Measurements from ENCODE around the gene HSPE1. TPM values are rescaled to one million over a fixed set of nuclear protein-coding genes. Genes with fewer than 3 reads are reported as not detected.
A peak's percentile ranks its signal among the peaks of the same experiment; 100 is the strongest.
"Not testable (repeated sequence)": the region's sequence is repeated elsewhere in the genome, so short reads cannot be mapped to it uniquely, and the experiment has no call there.

Gene HSPE1
- 328 and 363 TPM in 2 replicates for total RNA-seq (2014; rRNA removed; shearing (Covaris generic))

DNA sequence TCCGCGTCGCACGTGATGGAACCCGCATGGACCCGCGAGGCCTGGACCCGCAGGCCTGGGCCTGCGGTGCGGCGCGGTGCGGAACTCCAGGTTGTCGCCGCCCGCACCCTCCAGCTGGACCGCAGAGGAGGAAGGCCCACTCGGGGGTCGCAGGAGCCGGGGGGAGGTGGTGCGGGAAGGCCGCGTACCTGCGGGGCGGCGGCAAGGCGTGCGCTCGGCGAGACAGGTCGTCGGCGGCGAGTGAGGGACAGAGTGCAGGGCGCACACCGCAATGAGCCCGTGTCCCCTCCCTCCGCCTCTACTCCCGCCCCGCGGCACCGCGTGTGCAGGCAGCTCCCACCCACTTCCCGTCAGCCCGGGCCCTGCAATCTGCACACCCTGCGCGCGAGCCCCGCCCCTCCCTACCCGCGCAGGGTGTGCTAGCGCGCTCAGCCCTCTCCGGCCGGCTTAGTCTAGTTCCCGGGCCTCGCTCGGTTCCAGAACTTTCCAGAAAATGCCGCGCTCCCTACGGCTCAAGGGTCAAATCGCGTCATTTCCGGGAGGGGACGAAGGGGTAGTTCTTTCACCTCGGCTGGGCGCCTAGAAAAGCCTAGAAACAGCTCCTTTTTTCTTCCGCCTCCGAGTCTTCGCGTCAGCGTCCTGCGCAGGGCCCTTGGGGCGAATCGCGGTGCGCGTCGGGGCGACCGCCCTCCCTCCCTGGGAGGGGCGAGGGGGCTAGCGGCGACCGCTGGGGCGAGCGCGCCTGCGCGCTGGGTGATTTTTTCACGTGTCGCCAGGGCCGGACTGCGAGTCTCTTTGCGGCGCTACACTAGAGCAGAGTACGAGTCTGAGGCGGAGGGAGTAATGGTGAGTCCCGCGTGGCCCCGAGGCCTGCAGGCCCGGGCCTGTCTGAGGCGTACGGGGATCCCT is at the start of gene HSPE1, which contains the start of gene HSPD1:
TSS of gene HSPE1 (plus strand) at position 786 of the 909 bp plus-strand sequence. CDS start at position 844, 58 bp downstream.
TSS of gene HSPD1 (minus strand) at position 247 of the 909 bp plus-strand sequence. CDS start 992 bp downstream, outside the sequence.
- DNase-seq (ENCODE audit: low read depth in 1 of 2, low spot score in 2 of 2) = peak; percentile 99 to 100
- Histone ChIP-seq H3K9me3 (replicated peaks) (no peaks in the 10 kb centered on the region), H3K4me1 (replicated peaks) (peaks cover 32% of the 10 kb centered on the region), H3K4me3 (peak within 1 kb of the TSS; percentile 71), H3K36me3 (peaks cover 89% of the 10 kb centered on the region), H3K27ac (peak within 1 kb of the TSS; percentile 68), H3K27me3 (replicated peaks) (no peaks in the 10 kb centered on the region)

DNA sequence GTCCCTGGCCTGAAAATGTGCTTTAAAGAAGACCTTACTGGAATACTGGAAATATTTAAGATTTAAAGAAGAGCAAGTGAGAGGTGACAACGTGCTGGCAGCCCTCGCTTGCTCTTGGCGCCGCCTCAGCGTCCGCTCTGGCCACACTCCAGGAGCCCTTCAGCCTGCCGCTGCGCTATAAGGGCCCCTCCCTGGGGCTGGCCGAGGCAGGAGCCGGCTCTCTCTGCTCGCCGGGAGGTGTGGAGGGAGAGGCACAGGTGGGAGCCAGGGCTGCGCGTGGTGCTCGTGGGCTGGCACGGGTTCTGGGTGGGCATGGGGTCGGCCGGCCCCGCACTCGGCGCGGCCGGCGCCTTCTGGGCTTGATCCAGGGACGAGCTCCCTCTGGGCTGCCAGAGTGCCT is 49.7 kb upstream of the HSPE1 start:
- no peak overlapping the region for H3K27ac ChIP-seq
- no peaks in the 10 kb centered on the region for H3K27me3 ChIP-seq (replicated peaks)
- H3K9me3 ChIP-seq (replicated peaks) = no peaks in the 10 kb centered on the region
- peaks cover 6% of the 10 kb centered on the region for H3K36me3 ChIP-seq
- no peak for DNase-seq (ENCODE audit: low read depth in 1 of 2, low spot score in 2 of 2)
- H3K4me3 ChIP-seq = no peak overlapping the region
- peaks cover 11% of the 10 kb centered on the region for H3K4me1 ChIP-seq (replicated peaks)

DNA sequence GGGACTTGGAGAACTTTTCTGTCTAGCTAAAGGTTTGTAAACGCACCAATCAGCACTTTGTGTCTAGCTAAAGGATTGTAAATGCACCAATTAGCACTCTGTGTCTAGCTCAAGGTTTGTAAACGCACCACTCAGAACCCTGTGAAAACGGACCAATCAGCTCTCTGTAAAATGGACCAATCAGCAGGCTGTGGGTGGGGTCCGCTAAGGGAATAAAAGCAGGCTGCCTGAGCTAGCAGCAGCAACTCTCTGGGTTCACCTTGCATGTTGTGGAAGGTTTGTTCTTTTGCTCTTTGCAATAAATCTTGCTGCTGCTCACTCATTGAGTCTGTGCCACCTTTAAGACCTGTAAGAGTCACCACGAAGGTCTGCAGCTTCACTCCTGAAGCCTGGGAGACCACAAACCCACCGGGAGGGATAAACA is 49.2 kb upstream of the HSPE1 start:
- not testable (repeated sequence) for H3K27me3 ChIP-seq (replicated peaks); H3K9me3 ChIP-seq (replicated peaks); H3K27ac ChIP-seq; DNase-seq (ENCODE audit: low read depth in 1 of 2, low spot score in 2 of 2); H3K4me3 ChIP-seq
- Histone ChIP-seq H3K36me3 (peaks cover 10% of the 10 kb centered on the region), H3K4me1 (replicated peaks) (peaks cover 11% of the 10 kb centered on the region)

DNA sequence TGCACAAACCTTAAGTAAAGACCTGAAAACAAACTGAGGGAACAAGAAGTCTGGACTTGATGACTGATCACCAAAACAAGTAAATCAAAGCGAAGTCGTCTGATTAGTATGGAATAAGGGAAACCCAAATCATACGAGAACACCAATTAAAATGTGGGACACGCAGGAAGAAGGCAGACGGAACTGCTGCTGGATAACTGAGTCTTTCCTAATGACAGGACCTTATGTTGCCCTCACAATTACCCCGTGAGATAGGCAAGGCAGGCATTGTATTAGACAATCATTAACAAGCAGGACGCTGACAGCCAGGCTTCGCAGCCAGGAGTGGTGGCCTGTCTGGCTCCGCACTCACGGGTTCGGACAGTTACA is 47.4 kb upstream of the HSPE1 start:
- Histone ChIP-seq H3K9me3 (replicated peaks) (no peaks in the 10 kb centered on the region), H3K4me1 (replicated peaks) (peaks cover 11% of the 10 kb centered on the region), H3K27ac (peak overlapping the region; percentile 80), H3K4me3 (peak overlapping the region; percentile 81), H3K36me3 (peaks cover 10% of the 10 kb centered on the region), H3K27me3 (replicated peaks) (no peaks in the 10 kb centered on the region)
- no peak for DNase-seq (ENCODE audit: low read depth in 1 of 2, low spot score in 2 of 2)

DNA sequence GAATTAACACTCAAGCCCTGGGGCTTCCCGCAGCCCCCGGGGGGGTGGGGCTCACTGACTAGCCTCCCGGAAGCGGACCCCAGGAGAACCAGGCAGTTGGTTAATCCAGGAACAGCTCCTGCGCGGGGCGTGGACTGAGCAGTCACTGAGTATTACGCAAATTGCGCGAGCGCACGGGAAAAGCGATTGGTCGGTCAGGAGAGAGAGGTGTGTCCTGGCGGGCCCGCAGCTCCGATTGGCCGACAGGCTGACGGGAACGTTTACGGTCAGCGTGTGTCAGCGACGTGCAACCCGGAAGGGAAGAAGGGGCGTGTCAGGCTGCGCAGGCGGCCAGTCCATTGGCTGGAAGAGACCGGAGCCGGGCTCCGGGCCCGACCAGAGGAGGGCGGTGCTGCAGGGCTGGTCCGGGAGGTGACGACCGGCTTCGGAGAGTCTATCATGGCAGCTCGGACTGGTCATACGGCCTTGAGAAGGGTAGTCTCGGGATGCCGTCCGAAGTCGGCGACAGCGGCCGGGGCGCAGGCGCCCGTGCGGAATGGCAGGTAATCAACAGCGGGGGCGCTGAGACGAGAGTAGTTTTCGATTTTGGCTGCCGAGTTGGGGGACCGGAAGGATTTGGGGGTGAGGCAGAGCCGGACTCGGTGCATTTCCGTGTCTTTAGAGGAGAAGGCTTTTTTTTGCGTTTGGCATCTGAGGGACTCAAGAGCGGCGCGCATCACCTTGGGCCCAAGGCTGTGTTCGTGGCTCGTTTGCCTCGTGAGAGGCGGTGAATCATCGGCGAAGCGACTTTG is 46.9 kb upstream of the HSPE1 start, which contains the start of gene COQ10B:
TSS of gene COQ10B (plus strand) at position 430 of the 791 bp plus-strand sequence. CDS start at position 439, 9 bp downstream.
- peak; percentile 99 for DNase-seq (ENCODE audit: low read depth in 1 of 2, low spot score in 2 of 2)
- peaks cover 11% of the 10 kb centered on the region for H3K4me1 ChIP-seq (replicated peaks)
- H3K36me3 ChIP-seq = peaks cover 10% of the 10 kb centered on the region
- H3K4me3 ChIP-seq = peak within 1 kb of the TSS; percentile 81
- H3K27ac ChIP-seq = peak within 1 kb of the TSS; percentile 98
- no peaks in the 10 kb centered on the region for H3K9me3 ChIP-seq (replicated peaks)
- no peaks in the 10 kb centered on the region for H3K27me3 ChIP-seq (replicated peaks)

DNA sequence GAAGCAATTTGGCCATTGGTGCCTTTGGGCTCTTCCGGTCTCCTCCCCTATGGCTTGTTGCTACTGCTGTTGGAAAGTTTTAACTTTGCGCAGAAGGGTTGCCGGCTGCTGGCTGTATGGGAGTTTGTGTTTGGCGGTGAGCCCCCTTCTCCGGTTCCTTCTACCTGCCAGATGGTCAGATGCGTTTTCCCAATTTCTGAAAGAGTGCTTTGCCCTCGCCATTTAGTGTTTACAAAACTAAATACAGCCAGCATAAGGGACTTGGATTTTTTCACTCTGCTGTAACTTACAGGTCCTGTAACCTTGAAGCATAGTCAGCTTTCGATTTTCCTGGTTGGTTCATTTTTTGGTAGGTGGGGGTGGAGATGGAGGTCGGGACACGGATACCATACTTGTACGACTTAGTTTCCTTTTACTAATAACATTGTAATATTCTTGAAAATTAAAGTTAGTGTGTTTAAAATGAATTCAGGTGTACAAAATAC is 46.2 kb upstream of the HSPE1 start:
- DNase-seq (ENCODE audit: low read depth in 1 of 2, low spot score in 2 of 2) = no peak
- Histone ChIP-seq H3K36me3 (peaks cover 10% of the 10 kb centered on the region), H3K4me1 (replicated peaks) (peaks cover 11% of the 10 kb centered on the region), H3K4me3 (peak overlapping the region; percentile 81), H3K9me3 (replicated peaks) (no peaks in the 10 kb centered on the region), H3K27ac (peak overlapping the region; percentile 98), H3K27me3 (replicated peaks) (no peaks in the 10 kb centered on the region)

DNA sequence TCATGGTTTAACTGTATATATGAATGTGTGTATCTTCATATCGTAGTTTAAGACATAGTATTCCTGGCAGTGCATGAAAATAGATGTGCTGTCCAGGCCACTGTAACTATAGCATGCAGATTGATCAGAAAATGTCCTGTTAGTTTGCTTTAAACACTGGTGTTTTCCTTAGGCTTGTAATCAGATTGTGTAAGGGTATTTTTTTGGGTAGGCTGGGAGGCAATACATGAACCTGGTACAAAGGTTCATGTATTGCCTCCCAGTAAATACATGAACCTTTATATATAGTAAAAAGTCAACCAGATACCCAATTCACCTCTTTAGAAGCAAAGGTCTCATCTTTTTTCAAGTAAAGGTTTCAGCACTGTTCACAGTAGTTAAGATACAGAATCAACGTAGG is 45.3 kb upstream of the HSPE1 start:
- no peaks in the 10 kb centered on the region for H3K27me3 ChIP-seq (replicated peaks)
- no peak for DNase-seq (ENCODE audit: low read depth in 1 of 2, low spot score in 2 of 2)
- no peak overlapping the region for H3K27ac ChIP-seq
- H3K9me3 ChIP-seq (replicated peaks) = no peaks in the 10 kb centered on the region
- H3K4me1 ChIP-seq (replicated peaks) = peaks cover 11% of the 10 kb centered on the region
- no peak overlapping the region; the same call in 1 of the 2 replicates for H3K4me3 ChIP-seq
- H3K36me3 ChIP-seq = peaks cover 17% of the 10 kb centered on the region

DNA sequence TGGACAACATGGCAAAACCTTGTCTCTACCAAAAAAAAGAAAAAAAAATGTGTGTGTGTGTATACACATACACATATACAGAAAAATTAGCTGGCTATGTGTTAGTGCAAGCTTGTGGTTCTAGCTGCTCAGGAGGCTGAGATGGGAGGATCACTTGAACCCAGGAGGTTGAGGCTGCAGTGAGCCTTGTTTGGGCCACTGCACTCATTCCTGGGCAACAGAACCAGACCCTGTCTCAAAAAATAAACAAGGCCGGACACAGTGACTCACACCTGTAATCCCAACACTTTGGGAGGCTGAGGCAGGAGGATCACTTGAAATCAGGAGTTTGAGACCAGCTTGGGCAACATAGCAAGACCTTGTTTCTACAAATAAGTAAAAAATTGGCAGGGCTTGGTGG is 44.8 kb upstream of the HSPE1 start:
- no peaks in the 10 kb centered on the region for H3K27me3 ChIP-seq (replicated peaks)
- H3K36me3 ChIP-seq = peaks cover 22% of the 10 kb centered on the region
- H3K27ac ChIP-seq = no peak overlapping the region
- no peak for DNase-seq (ENCODE audit: low read depth in 1 of 2, low spot score in 2 of 2)
- no peak overlapping the region for H3K4me3 ChIP-seq
- H3K9me3 ChIP-seq (replicated peaks) = no peaks in the 10 kb centered on the region
- peaks cover 11% of the 10 kb centered on the region for H3K4me1 ChIP-seq (replicated peaks)

DNA sequence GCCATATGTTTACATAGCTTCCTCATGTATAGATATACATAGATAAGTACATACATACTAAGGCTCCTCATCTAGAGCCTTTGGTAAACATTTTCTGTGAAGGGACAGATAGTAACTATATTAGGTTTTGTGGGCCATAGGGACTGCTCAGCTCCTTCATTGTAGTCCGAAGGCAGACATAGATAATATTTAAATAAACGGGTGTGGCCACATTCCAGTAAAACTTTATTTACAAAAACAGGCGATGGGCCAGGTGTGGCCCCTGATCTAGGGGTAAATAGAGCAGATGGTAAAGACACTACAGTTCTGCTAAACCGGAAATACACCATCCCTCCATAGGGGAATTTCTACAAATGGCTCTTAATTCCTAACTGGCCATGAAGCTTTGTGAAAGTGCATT is 39.5 kb upstream of the HSPE1 start:
- no peak for DNase-seq (ENCODE audit: low read depth in 1 of 2, low spot score in 2 of 2)
- Histone ChIP-seq H3K9me3 (replicated peaks) (no peaks in the 10 kb centered on the region), H3K4me3 (no peak overlapping the region), H3K4me1 (replicated peaks) (no peaks in the 10 kb centered on the region), H3K36me3 (peaks cover 51% of the 10 kb centered on the region), H3K27me3 (replicated peaks) (no peaks in the 10 kb centered on the region), H3K27ac (no peak overlapping the region)

DNA sequence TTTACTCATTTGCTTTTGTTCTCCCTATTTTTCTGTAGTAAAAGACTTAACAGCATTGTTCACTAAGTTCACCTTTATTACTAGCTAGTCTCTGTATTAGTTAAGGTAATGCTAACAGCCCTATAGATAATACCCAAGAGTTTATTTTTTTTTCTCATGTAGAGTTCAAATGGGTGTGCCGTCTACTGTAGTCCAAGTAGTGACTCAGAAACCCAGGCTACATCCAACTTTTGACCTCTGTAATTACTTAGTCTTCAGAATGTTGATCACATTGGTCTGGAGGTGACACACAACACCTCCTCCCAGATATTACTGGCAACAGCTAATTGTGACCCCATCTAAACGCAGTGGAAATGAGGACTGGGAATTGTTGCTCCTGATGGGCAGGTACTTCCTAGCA is 39.1 kb upstream of the HSPE1 start:
- no peak for DNase-seq (ENCODE audit: low read depth in 1 of 2, low spot score in 2 of 2)
- H3K36me3 ChIP-seq = peaks cover 53% of the 10 kb centered on the region
- no peaks in the 10 kb centered on the region for H3K27me3 ChIP-seq (replicated peaks)
- H3K9me3 ChIP-seq (replicated peaks) = no peaks in the 10 kb centered on the region
- no peak overlapping the region for H3K27ac ChIP-seq
- no peaks in the 10 kb centered on the region for H3K4me1 ChIP-seq (replicated peaks)
- H3K4me3 ChIP-seq = no peak overlapping the region

DNA sequence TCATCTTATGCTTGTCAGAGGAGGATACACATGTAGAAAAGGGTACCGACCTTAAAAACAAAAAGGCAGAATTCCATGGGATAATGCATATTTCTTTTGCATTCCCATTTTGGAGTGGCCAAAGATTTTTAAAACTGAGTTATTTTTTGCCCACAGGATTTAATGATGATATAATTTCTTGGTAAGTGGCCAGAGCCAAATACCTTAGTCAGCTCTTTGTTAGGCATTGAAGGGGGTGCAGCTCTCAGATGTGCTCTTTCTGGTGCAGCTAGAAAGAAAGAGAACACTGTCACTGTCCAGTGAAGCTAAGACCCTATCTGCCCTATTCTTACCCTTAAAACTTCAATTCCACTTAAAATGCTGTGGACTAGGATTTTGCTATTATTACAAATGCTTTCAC is 36.0 kb upstream of the HSPE1 start:
- Histone ChIP-seq H3K36me3 (peaks cover 81% of the 10 kb centered on the region), H3K9me3 (replicated peaks) (no peaks in the 10 kb centered on the region), H3K4me1 (replicated peaks) (no peaks in the 10 kb centered on the region), H3K27me3 (replicated peaks) (no peaks in the 10 kb centered on the region), H3K4me3 (no peak overlapping the region), H3K27ac (no peak overlapping the region)
- no peak for DNase-seq (ENCODE audit: low read depth in 1 of 2, low spot score in 2 of 2)

DNA sequence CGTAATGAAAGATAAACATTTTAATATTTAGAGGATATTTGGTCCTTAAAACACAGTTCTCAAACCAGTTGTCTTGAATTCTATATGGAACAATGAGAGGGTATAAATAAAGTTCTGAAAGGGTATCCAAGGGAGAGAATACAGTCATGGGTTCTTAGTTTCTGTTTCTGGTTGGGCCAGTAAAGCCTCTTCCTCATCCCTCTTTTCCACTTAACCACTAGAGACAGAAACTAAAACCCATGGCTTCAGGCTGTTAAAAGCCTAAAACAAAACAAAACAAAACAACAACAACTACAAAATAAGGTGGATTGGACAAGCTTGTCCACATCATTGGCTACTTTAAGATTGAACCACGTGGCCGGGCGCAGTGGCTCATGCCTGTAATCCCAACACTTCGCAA is 28.0 kb upstream of the HSPE1 start:
- no peak overlapping the region for H3K27ac ChIP-seq
- H3K36me3 ChIP-seq = peaks cover 86% of the 10 kb centered on the region
- DNase-seq (ENCODE audit: low read depth in 1 of 2, low spot score in 2 of 2) = no peak
- H3K4me3 ChIP-seq = no peak overlapping the region
- no peaks in the 10 kb centered on the region for H3K4me1 ChIP-seq (replicated peaks)
- H3K9me3 ChIP-seq (replicated peaks) = no peaks in the 10 kb centered on the region
- H3K27me3 ChIP-seq (replicated peaks) = no peaks in the 10 kb centered on the region

DNA sequence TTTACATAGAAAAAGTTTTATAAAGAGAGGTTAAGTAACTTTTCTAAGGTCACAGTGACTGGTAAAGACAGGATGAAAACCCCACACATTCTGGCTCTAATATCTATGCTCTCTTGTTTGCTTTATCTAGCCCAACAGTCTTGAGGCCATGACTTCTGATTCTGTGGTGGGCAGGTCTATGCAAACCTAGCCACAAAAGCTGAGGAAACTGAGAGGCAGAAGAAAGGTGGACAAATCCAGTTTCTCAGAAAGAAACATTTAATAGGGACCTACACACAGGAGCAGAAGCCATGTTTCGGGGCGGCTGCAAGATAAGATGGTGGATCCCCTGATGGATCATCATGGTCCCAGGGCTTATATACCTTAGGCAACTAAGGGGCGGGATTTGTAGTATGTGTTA is 22.4 kb upstream of the HSPE1 start:
- Histone ChIP-seq H3K27me3 (replicated peaks) (no peaks in the 10 kb centered on the region), H3K9me3 (replicated peaks) (no peaks in the 10 kb centered on the region), H3K27ac (no peak overlapping the region), H3K36me3 (peaks cover 55% of the 10 kb centered on the region), H3K4me1 (replicated peaks) (no peaks in the 10 kb centered on the region), H3K4me3 (no peak overlapping the region)
- no peak for DNase-seq (ENCODE audit: low read depth in 1 of 2, low spot score in 2 of 2)

Measured in SJSA1 (cell line).